Endometrial microvascular endothelial cells (primary cell): ENCODE measurements around the gene CRP. TPM values are rescaled to one million over a fixed set of nuclear protein-coding genes. Genes with fewer than 3 reads are reported as not detected.
"Not testable (repeated sequence)": the region's sequence is repeated elsewhere in the genome, so short reads cannot be mapped to it uniquely, and the experiment has no call there.

Experiments used
- in situ Hi-C: cut with HindIII; loops from 2 replicates; pipeline ENCODE4 v1.10.0; 2017; ENCODE audit warnings: low sequenced_read_pairs, low pct_unique_long_range_greater_than_20kb; ENCODE audit errors: inconsistent ontology term
- total RNA-seq: library from RNA; depleted of rRNA; stranded (reverse); fragments of >200 nt; gene quantifications from one replicate; pipeline ENCODE4 v1.2.3, GENCODE V29; 2015; ENCODE audit errors: inconsistent ontology term

Gene CRP
- not detected for total RNA-seq

GRCh38 chr1:159714529-159714928, at the start of gene CRP:
Gene CRP (minus strand): TSS chr1:159714589. CDS start chr1:159714485, 104 bp downstream.
- in situ Hi-C loops: no loop called here

GRCh38 chr1:159763686-159764085, 49.3 kb upstream of the CRP start:
- in situ Hi-C loops: no loop called here

GRCh38 chr1:159756397-159756796, 42.0 kb upstream of the CRP start:
- in situ Hi-C loops: no loop called here

- in situ Hi-C loops: no loop called here
Observed at GRCh38 chr1:159755451-159756007, 41.1 kb upstream of the CRP start.

- in situ Hi-C loops: no loop called here
Observed at GRCh38 chr1:159753386-159753785, 39.0 kb upstream of the CRP start.

- in situ Hi-C loops: no loop called here
Observed at GRCh38 chr1:159752135-159752580, 37.8 kb upstream of the CRP start.

- in situ Hi-C loops: no loop called here
Observed at GRCh38 chr1:159751031-159751430, 36.6 kb upstream of the CRP start.

GRCh38 chr1:159750621-159751020, 36.2 kb upstream of the CRP start:
- in situ Hi-C loops: no loop called here

GRCh38 chr1:159749630-159750029, 35.2 kb upstream of the CRP start:
- in situ Hi-C loops: no loop called here

- in situ Hi-C loops: no loop called here
Observed at GRCh38 chr1:159748370-159748769, 34.0 kb upstream of the CRP start.

GRCh38 chr1:159746666-159747065, 32.3 kb upstream of the CRP start:
- in situ Hi-C loops: no loop called here

GRCh38 chr1:159743651-159744410, 29.4 kb upstream of the CRP start:
- in situ Hi-C loops: no loop called here

GRCh38 chr1:159737238-159737916, 23.0 kb upstream of the CRP start:
- in situ Hi-C loops: no loop called here

- in situ Hi-C loops: not testable (repeated sequence)
Observed at GRCh38 chr1:159723188-159723587, 8.8 kb upstream of the CRP start.

- in situ Hi-C loops: no loop called here
Observed at GRCh38 chr1:159719990-159720389, 5.6 kb upstream of the CRP start.

- in situ Hi-C loops: no loop called here
Observed at GRCh38 chr1:159715855-159716254, 1.5 kb upstream of the CRP start.

GRCh38 chr1:159712080-159712479, 2.3 kb downstream of the CRP start:
- in situ Hi-C loops: no loop called here

- in situ Hi-C loops: no loop called here
Observed at GRCh38 chr1:159707472-159708260, 6.7 kb downstream of the CRP start.

GRCh38 chr1:159705904-159706256, 8.5 kb downstream of the CRP start:
- in situ Hi-C loops: no loop called here
